HepG2 (cell line): ENCODE data around the gene RALY. TPM values are rescaled to one million over a fixed set of nuclear protein-coding genes. Genes with fewer than 3 reads are reported as not detected.

Experiments used
- FLYWCH1 ChIP-seq: sonication (generic); formaldehyde crosslinking; IDR thresholded peaks from 2 replicates; pipeline ENCODE4 v1.8.1; 2023; ENCODE audit warnings: mild to moderate bottlenecking, missing genetic modification reagents
- HMG20B ChIP-seq: conservative IDR thresholded peaks from 2 replicates; pipeline ENCODE4 v1.6.1; 2016; ENCODE audit warnings: missing genetic modification reagents, missing compliant biosample characterization
- MLLT10 ChIP-seq: sonication (generic); formaldehyde crosslinking; IDR thresholded peaks from 2 replicates; pipeline ENCODE4 v1.4.0; 2020; ENCODE audit warnings: missing genetic modification reagents
- NFKBIZ ChIP-seq: IDR thresholded peaks from 2 replicates; pipeline ENCODE4 v1.6.1; 2018; ENCODE audit warnings: missing genetic modification reagents, missing compliant biosample characterization
- PHF8 ChIP-seq: sonication (generic); formaldehyde crosslinking; IDR thresholded peaks from 2 replicates; pipeline ENCODE4 v1.5.0; 2020; ENCODE audit warnings: missing genetic modification reagents
- RORA ChIP-seq: sonication (generic); formaldehyde crosslinking; IDR thresholded peaks from 2 replicates; pipeline ENCODE4 v1.5.0; 2020; ENCODE audit warnings: mild to moderate bottlenecking, missing genetic modification reagents, moderate library complexity
- SMARCE1 ChIP-seq: fragments of 450-650 bp; IDR thresholded peaks from 2 replicates; pipeline ENCODE4 v1.6.1; 2017; ENCODE audit warnings: borderline replicate concordance
- TCF7 ChIP-seq: sonication (generic); IDR thresholded peaks from 2 replicates; pipeline ENCODE4 v1.6.1; 2016; ENCODE audit warnings: antibody characterized with exemption, low read depth
- YY1 ChIP-seq: IDR thresholded peaks from 2 replicates; pipeline ENCODE4 v1.6.1; 2011; ENCODE audit warnings: low read length, low read depth, moderate library complexity, mild to moderate bottlenecking; ENCODE audit not compliant: insufficient read depth, insufficient replicate concordance
- ZC3H13 ChIP-seq: sonication (generic); formaldehyde crosslinking; IDR thresholded peaks from 2 replicates; pipeline ENCODE4 v1.8.1; 2023; ENCODE audit warnings: mild to moderate bottlenecking, missing genetic modification reagents, moderate library complexity
- ZNF20 ChIP-seq: sonication (generic); formaldehyde crosslinking; IDR thresholded peaks from 2 replicates; pipeline ENCODE4 v1.4.0; 2020; ENCODE audit warnings: mild to moderate bottlenecking, moderate library complexity, missing genetic modification reagents
- ZNF292 ChIP-seq: sonication (generic); formaldehyde crosslinking; IDR thresholded peaks from 2 replicates; pipeline ENCODE4 v1.8.1; 2022; ENCODE audit warnings: mild to moderate bottlenecking, low read depth, missing genetic modification reagents, borderline replicate concordance
- ZNF333 ChIP-seq: sonication (generic); formaldehyde crosslinking; IDR thresholded peaks from 2 replicates; pipeline ENCODE4 v1.4.0; 2020; ENCODE audit warnings: mild to moderate bottlenecking, missing genetic modification reagents, borderline replicate concordance
- ZNF660 ChIP-seq: sonication (generic); formaldehyde crosslinking; IDR thresholded peaks from 2 replicates; pipeline ENCODE4 v1.5.1; 2020; ENCODE audit warnings: mild to moderate bottlenecking, low read depth, missing genetic modification reagents, borderline replicate concordance
- ZNF737 ChIP-seq: sonication (generic); formaldehyde crosslinking; IDR thresholded peaks from 2 replicates; pipeline ENCODE4 v1.5.0; 2020; ENCODE audit warnings: missing genetic modification reagents, mild to moderate bottlenecking, borderline replicate concordance
- polyA plus RNA-seq, 8 experiments: library from polyadenylated mRNA; depleted of rRNA in 3 of 8; stranded (reverse) in 7 of 8; unstranded in 1 of 8; fragments of >200 nt; fragmentation: Illumina TruSeq in 4 of 8; extraction: Trizol in 4 of 8; gene quantifications; 2 replicates each; pipeline versions ENCODE4 v1.2.1 to v1.2.3, GENCODE V29; 2011 to 2016; ENCODE audit warnings: low read depth in 4 of 8, missing spikeins in 1 of 8, mixed read lengths in 1 of 8; ENCODE audit not compliant: insufficient read depth in 1 of 8
- total RNA-seq, 5 experiments: library from RNA; depleted of rRNA; stranded (reverse); fragments of >200 nt; fragmentation: Illumina TruSeq; extraction: Trizol; gene quantifications; 2 replicates each; pipeline ENCODE4 v1.2.3, GENCODE V29; 2016; ENCODE audit warnings: low read depth in 1 of 5
- TF ChIP-seq, protein P1 (sequence below): sonication (generic); formaldehyde crosslinking; conservative IDR thresholded peaks from 2 replicates; pipeline ENCODE4 v1.4.0; 2020; ENCODE audit warnings: missing genetic modification reagents
- TF ChIP-seq, protein P2 (sequence below): IDR thresholded peaks from 2 replicates; pipeline ENCODE4 v1.6.1; 2016
- TF ChIP-seq, protein P3 (sequence below): sonication (generic); formaldehyde crosslinking; IDR thresholded peaks from 2 replicates; pipeline ENCODE4 v1.5.0; 2020; ENCODE audit warnings: mild to moderate bottlenecking, missing genetic modification reagents
- TF ChIP-seq, protein P4 (sequence below): sonication (generic); formaldehyde crosslinking; IDR thresholded peaks from 2 replicates; pipeline ENCODE4 v1.4.0; 2020; ENCODE audit warnings: missing genetic modification reagents
- TF ChIP-seq, protein P5 (sequence below): sonication (generic); formaldehyde crosslinking; conservative IDR thresholded peaks from 2 replicates; pipeline ENCODE4 v1.8.0; 2022; ENCODE audit warnings: mild to moderate bottlenecking, moderate library complexity, missing genetic modification reagents

Gene RALY
- total and polyA plus RNA-seq, 2 of the 13 experiments (the other 11 are each of a cell fraction or from before 2014, with no cell fraction given) = 178 to 186 TPM

DNA sequence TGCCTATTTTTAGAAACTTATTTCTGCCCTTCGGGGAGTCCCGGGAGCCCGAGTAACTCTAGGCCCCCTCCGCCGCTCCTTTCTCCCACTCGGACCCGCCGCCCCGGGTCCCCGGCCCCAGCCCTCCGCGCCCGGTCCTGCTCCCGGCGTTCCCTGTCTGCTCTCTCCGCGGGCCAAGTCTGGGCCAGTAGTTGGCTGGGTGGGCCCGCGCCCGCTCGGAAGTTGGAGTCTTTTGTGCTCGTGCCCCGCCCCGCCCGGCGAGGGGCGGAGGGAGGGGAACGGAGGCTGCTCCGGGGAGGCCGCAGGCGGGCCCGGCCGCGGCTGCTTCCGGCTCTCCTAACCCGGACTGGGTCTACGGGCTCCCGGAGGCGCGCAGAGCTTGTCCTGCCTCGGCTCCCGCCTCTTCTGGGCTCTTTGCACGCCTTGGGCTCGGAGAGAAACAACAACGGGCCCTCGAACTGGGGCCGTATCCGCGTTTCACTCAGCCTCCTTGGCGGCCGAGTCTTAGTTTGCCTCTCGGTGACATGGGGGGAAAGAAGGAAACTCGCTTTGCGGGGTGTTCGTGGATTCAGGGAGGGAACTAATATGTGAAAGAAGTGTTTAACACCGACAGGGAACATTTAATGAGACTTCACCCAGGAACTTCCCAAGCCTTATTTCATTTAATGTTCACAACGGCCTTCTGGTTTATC, 657 bp downstream of the RALY start (continued):
- TF ChIP-seq, protein P1, sequence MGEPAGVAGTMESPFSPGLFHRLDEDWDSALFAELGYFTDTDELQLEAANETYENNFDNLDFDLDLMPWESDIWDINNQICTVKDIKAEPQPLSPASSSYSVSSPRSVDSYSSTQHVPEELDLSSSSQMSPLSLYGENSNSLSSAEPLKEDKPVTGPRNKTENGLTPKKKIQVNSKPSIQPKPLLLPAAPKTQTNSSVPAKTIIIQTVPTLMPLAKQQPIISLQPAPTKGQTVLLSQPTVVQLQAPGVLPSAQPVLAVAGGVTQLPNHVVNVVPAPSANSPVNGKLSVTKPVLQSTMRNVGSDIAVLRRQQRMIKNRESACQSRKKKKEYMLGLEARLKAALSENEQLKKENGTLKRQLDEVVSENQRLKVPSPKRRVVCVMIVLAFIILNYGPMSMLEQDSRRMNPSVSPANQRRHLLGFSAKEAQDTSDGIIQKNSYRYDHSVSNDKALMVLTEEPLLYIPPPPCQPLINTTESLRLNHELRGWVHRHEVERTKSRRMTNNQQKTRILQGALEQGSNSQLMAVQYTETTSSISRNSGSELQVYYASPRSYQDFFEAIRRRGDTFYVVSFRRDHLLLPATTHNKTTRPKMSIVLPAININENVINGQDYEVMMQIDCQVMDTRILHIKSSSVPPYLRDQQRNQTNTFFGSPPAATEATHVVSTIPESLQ = no peak
- no peak for TF ChIP-seq YY1
- TF ChIP-seq, protein P2, sequence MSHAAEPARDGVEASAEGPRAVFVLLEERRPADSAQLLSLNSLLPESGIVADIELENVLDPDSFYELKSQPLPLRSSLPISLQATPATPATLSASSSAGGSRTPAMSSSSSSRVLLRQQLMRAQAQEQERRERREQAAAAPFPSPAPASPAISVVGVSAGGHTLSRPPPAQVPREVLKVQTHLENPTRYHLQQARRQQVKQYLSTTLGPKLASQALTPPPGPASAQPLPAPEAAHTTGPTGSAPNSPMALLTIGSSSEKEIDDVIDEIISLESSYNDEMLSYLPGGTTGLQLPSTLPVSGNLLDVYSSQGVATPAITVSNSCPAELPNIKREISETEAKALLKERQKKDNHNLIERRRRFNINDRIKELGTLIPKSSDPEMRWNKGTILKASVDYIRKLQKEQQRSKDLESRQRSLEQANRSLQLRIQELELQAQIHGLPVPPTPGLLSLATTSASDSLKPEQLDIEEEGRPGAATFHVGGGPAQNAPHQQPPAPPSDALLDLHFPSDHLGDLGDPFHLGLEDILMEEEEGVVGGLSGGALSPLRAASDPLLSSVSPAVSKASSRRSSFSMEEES (CRISPR knock-in tag) = no peak
- no peak for TF ChIP-seq ZNF20 (CRISPR knock-in tag)
- TF ChIP-seq, protein P3, sequence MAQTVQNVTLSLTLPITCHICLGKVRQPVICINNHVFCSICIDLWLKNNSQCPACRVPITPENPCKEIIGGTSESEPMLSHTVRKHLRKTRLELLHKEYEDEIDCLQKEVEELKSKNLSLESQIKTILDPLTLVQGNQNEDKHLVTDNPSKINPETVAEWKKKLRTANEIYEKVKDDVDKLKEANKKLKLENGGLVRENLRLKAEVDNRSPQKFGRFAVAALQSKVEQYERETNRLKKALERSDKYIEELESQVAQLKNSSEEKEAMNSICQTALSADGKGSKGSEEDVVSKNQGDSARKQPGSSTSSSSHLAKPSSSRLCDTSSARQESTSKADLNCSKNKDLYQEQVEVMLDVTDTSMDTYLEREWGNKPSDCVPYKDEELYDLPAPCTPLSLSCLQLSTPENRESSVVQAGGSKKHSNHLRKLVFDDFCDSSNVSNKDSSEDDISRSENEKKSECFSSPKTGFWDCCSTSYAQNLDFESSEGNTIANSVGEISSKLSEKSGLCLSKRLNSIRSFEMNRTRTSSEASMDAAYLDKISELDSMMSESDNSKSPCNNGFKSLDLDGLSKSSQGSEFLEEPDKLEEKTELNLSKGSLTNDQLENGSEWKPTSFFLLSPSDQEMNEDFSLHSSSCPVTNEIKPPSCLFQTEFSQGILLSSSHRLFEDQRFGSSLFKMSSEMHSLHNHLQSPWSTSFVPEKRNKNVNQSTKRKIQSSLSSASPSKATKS (CRISPR knock-in tag) = no peak; the same call in 1 of the 2 replicates
- TF ChIP-seq NFKBIZ = no peak; the same call in 1 of the 2 replicates
- TF ChIP-seq SMARCE1 = no peak
- TF ChIP-seq, protein P4, sequence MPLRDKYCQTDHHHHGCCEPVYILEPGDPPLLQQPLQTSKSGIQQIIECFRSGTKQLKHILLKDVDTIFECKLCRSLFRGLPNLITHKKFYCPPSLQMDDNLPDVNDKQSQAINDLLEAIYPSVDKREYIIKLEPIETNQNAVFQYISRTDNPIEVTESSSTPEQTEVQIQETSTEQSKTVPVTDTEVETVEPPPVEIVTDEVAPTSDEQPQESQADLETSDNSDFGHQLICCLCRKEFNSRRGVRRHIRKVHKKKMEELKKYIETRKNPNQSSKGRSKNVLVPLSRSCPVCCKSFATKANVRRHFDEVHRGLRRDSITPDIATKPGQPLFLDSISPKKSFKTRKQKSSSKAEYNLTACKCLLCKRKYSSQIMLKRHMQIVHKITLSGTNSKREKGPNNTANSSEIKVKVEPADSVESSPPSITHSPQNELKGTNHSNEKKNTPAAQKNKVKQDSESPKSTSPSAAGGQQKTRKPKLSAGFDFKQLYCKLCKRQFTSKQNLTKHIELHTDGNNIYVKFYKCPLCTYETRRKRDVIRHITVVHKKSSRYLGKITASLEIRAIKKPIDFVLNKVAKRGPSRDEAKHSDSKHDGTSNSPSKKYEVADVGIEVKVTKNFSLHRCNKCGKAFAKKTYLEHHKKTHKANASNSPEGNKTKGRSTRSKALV (CRISPR knock-in tag) = peak; percentile 79
- 0 out of 2 replicates have a peak, but pooled peaks have one; percentile 62 for TF ChIP-seq ZNF737
- TF ChIP-seq ZC3H13 (CRISPR knock-in tag) = peak; percentile 91
- TF ChIP-seq ZNF333 (CRISPR knock-in tag) = no peak; the same call in 1 of the 2 replicates
- TF ChIP-seq TCF7 = no peak
- TF ChIP-seq RORA (CRISPR knock-in tag) = peak; percentile 85; the same call in 1 of the 2 replicates
- 0 out of 2 replicates have a peak, but pooled peaks have one; percentile 35 for TF ChIP-seq HMG20B (CRISPR knock-in tag)
- TF ChIP-seq ZNF660 = no peak
- no peak for TF ChIP-seq ZNF292 (CRISPR knock-in tag)
- TF ChIP-seq PHF8 (CRISPR knock-in tag) = peak; percentile 92
- TF ChIP-seq MLLT10 (CRISPR knock-in tag) = no peak; the same call in 1 of the 2 replicates
- TF ChIP-seq, protein P5, sequence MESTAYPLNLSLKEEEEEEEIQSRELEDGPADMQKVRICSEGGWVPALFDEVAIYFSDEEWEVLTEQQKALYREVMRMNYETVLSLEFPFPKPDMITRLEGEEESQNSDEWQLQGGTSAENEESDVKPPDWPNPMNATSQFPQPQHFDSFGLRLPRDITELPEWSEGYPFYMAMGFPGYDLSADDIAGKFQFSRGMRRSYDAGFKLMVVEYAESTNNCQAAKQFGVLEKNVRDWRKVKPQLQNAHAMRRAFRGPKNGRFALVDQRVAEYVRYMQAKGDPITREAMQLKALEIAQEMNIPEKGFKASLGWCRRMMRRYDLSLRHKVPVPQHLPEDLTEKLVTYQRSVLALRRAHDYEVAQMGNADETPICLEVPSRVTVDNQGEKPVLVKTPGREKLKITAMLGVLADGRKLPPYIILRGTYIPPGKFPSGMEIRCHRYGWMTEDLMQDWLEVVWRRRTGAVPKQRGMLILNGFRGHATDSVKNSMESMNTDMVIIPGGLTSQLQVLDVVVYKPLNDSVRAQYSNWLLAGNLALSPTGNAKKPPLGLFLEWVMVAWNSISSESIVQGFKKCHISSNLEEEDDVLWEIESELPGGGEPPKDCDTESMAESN (CRISPR knock-in tag) = peak; percentile 19; the same call in 1 of the 2 replicates
- peak; percentile 72; the same call in 1 of the 2 replicates for TF ChIP-seq FLYWCH1 (CRISPR knock-in tag)
